HepG2 (cell line): ENCODE results near the gene PARVB. TPM values are rescaled to one million over a fixed set of nuclear protein-coding genes. Genes with fewer than 3 reads are reported as not detected.

Experiments used
- ATAC-seq: fragments of 200-7000 bp; cut with Tn5 transposase; 3 replicates; pipeline ENCODE4 v1.9.1; 2020; ENCODE audit warnings: mild to moderate bottlenecking, moderate library complexity
- BruUV-seq: library from RNA; stranded (reverse); fragments of 400-500 nt; replicated peaks from 2 replicates; lab custom pipeline; 2021; lab: Mats Ljungman, UMichigan
- CTCF ChIA-PET: fragments of 300-600 bp; formaldehyde crosslinking; extraction: SDS; loops from one replicate; lab custom pipeline; 2021; ENCODE audit warnings: low total read pairs, inconsistent platforms, low intra/inter-chr PET ratio; lab: Yijun Ruan, JAX
- POLR2A ChIA-PET: fragments of 350-600 bp; sonication (Branson Sonifier 250); formaldehyde crosslinking; loops from one replicate; lab custom pipeline; 2020; ENCODE audit warnings: antibody characterized with exemption, inconsistent platforms; lab: Yijun Ruan, JAX
- DNase-seq: peaks from one replicate; pipeline ENCODE4 v3.0.0-alpha.2; 2015; ENCODE audit warnings: low spot score
- FAIRE-seq: peaks from 3 replicates; lab custom pipeline; 2011; peaks lifted over from hg19 to GRCh38; lab: Jason Lieb, UNC
- H2AFZ ChIP-seq: one replicate; pipeline ENCODE4 v1.6.1; 2011; ENCODE audit warnings: low read length, inconsistent platforms
- H3K27ac ChIP-seq: fragments of 300-600 bp; 3 replicates; pipeline ENCODE4 v1.8.0; 2011; ENCODE audit warnings: mixed run types, mild to moderate bottlenecking, mixed read lengths, low read length, inconsistent platforms; ENCODE audit not compliant: insufficient read depth; ENCODE audit errors: extremely low read length
- H3K27me3 ChIP-seq, 2 experiments: fragments of 200-600 bp in 1 of 2; 2 replicates in 1 of 2; 3 replicates in 1 of 2; pipeline versions ENCODE4 v1.6.0 to v1.8.0; 2011; ENCODE audit warnings: low read length in 2 of 2, mild to moderate bottlenecking in 2 of 2, moderate library complexity in 2 of 2, inconsistent platforms in 1 of 2; ENCODE audit not compliant: insufficient read depth in 2 of 2, control insufficient read depth in 1 of 2
- H3K36me3 ChIP-seq, 2 experiments: fragments of 200-600 bp in 1 of 2; replicated peaks in 1 of 2; 2 replicates in 1 of 2; 3 replicates in 1 of 2; pipeline versions ENCODE4 v1.5.1 to v1.8.0; 2011; ENCODE audit warnings: low read length in 2 of 2, inconsistent platforms in 1 of 2; ENCODE audit not compliant: insufficient read depth in 2 of 2, control insufficient read depth in 1 of 2
- H3K4me1 ChIP-seq: 2 replicates; pipeline ENCODE4 v1.5.1; 2012; ENCODE audit warnings: low read length, inconsistent platforms; ENCODE audit not compliant: insufficient read depth
- H3K4me2 ChIP-seq: 2 replicates; pipeline ENCODE4 v1.6.0; 2011; ENCODE audit warnings: low read depth, low read length, inconsistent platforms
- H3K4me3 ChIP-seq, 3 experiments: fragments of 200-600 bp in 1 of 3; sonication (generic), shearing (Covaris generic) in 1 of 3; replicated peaks in 1 of 3; 2 replicates each; pipeline ENCODE4 v1.5.1; 2011 to 2016; ENCODE audit warnings: low read length in 3 of 3, inconsistent platforms in 2 of 3, low read depth in 2 of 3, mild to moderate bottlenecking in 2 of 3, control low read depth in 1 of 3, mixed read lengths in 1 of 3; ENCODE audit not compliant: insufficient read depth in 1 of 3
- H3K79me2 ChIP-seq: one replicate; pipeline ENCODE4 v1.6.1; 2011; ENCODE audit warnings: low read length, inconsistent platforms; ENCODE audit not compliant: insufficient read depth
- H3K9ac ChIP-seq: 2 replicates; pipeline ENCODE4 v1.6.0; 2011; ENCODE audit warnings: mild to moderate bottlenecking, low read depth, low read length, inconsistent platforms; ENCODE audit not compliant: insufficient read depth
- H3K9me3 ChIP-seq: 2 replicates; pipeline ENCODE4 v1.5.1; 2012; ENCODE audit warnings: mild to moderate bottlenecking, low read length
- H4K20me1 ChIP-seq: 2 replicates; pipeline ENCODE4 v1.6.0; 2011; ENCODE audit warnings: inconsistent platforms, mild to moderate bottlenecking, low read length, moderate library complexity; ENCODE audit not compliant: insufficient read depth
- AKAP8 ChIP-seq: sonication (generic); formaldehyde crosslinking; IDR thresholded peaks from 2 replicates; pipeline ENCODE4 v1.5.1; 2020; ENCODE audit warnings: mild to moderate bottlenecking, missing genetic modification reagents
- ELK4 ChIP-seq: sonication (generic); formaldehyde crosslinking; IDR thresholded peaks from 2 replicates; pipeline ENCODE4 v1.9.0; 2021; ENCODE audit warnings: missing genetic modification reagents, borderline replicate concordance
- NFE2L1 ChIP-seq: sonication (generic); formaldehyde crosslinking; IDR thresholded peaks from 2 replicates; pipeline ENCODE4 v1.4.0; 2020; ENCODE audit warnings: missing genetic modification reagents, mild to moderate bottlenecking, borderline replicate concordance
- ONECUT2 ChIP-seq: sonication (generic); formaldehyde crosslinking; IDR thresholded peaks from 2 replicates; pipeline ENCODE4 v1.4.0; 2020; ENCODE audit warnings: missing genetic modification reagents
- TBX3 ChIP-seq: fragments of 450-650 bp; IDR thresholded peaks from 2 replicates; pipeline ENCODE4 v1.6.1; 2017; ENCODE audit warnings: antibody characterized with exemption, mild to moderate bottlenecking, inconsistent platforms, borderline replicate concordance
- TCF7 ChIP-seq: sonication (generic); IDR thresholded peaks from 2 replicates; pipeline ENCODE4 v1.6.1; 2016; ENCODE audit warnings: antibody characterized with exemption, low read depth
- ZNF18 ChIP-seq: sonication (generic); formaldehyde crosslinking; IDR thresholded peaks from 2 replicates; pipeline ENCODE4 v1.8.0; 2022; ENCODE audit warnings: mild to moderate bottlenecking, missing genetic modification reagents; ENCODE audit not compliant: insufficient replicate concordance
- ZNF562 ChIP-seq: sonication (generic); formaldehyde crosslinking; IDR thresholded peaks from 2 replicates; pipeline ENCODE4 v1.8.0; 2022; ENCODE audit warnings: missing genetic modification reagents, borderline replicate concordance
- WGBS: methylation state at CpG from one replicate; pipeline ENCODE4 v1.1.6; 2017; ENCODE audit warnings: low lambda C conversion rate; 5-methylcytosine and 5-hydroxymethylcytosine counted together
- in situ Hi-C: cut with HindIII; loops from 2 replicates; pipeline ENCODE4 v1.10.0; 2017; ENCODE audit warnings: low pct_unique_long_range_greater_than_20kb; ENCODE audit not compliant: extremely low pct_ligation_motif_present
- intact Hi-C: fragments of 100-400 bp; cut with micrococcal nuclease; formaldehyde crosslinking; loops from one replicate; pipeline ENCODE4 v1.10.0; 2022; ENCODE audit not compliant: unreplicated experiment
- polyA plus RNA-seq, 8 experiments: library from polyadenylated mRNA; depleted of rRNA in 3 of 8; stranded (reverse) in 7 of 8; unstranded in 1 of 8; fragments of >200 nt; fragmentation: Illumina TruSeq in 4 of 8; extraction: Trizol in 4 of 8; gene quantifications; 2 replicates each; pipeline versions ENCODE4 v1.2.1 to v1.2.3, GENCODE V29; 2011 to 2016; ENCODE audit warnings: low read depth in 4 of 8, missing spikeins in 1 of 8, mixed read lengths in 1 of 8; ENCODE audit not compliant: insufficient read depth in 1 of 8
- total RNA-seq, 5 experiments: library from RNA; depleted of rRNA; stranded (reverse); fragments of >200 nt; fragmentation: Illumina TruSeq; extraction: Trizol; gene quantifications; 2 replicates each; pipeline ENCODE4 v1.2.3, GENCODE V29; 2016; ENCODE audit warnings: low read depth in 1 of 5

PARVB gene
- total and polyA plus RNA-seq, 2 of the 13 experiments (the other 11 are each of a cell fraction or from before 2014, with no cell fraction given), result 0.11 to 0.15 TPM

GRCh38 chr22:44179989-44180705, 156.0 kb downstream of the PARVB start:
- no peaks in the 10 kb centered on the region for H3K4me1 ChIP-seq
- H3K9me3 ChIP-seq, result no peaks in the 10 kb centered on the region
- TF ChIP-seq ZNF18 (no peak), TCF7 (no peak), AKAP8 (CRISPR knock-in tag) (no peak), ONECUT2 (CRISPR knock-in tag) (no peak), ELK4 (CRISPR knock-in tag) (no peak), TBX3 (no peak), ZNF562 (CRISPR knock-in tag) (no peak), NFE2L1 (CRISPR knock-in tag) (no peak)
- TF ChIP-seq, all 625 proteins: peak for 0
- ATAC-seq (no peak), FAIRE-seq (no peak), DNase-seq (no peak)
- Histone ChIP-seq H2AFZ (no peak overlapping the region), H3K36me3 (no peaks in the 10 kb centered on the region), H3K27me3 (peaks cover 2 to 53% of the 10 kb centered on the region in 2 experiments; a peak in 4 of 5 replicates), H3K9ac (no peak overlapping the region), H3K27ac (no peak overlapping the region), H3K4me3 (no peak overlapping the region), H3K79me2 (no peaks in the 10 kb centered on the region), H3K4me2 (no peak overlapping the region), H4K20me1 (no peaks in the 10 kb centered on the region)
- ChIA-PET CTCF (no interaction called here), POLR2A (no interaction called here)
- in situ Hi-C loops, result no loop called here
- no TSS peak for BruUV-seq
- 11% methylated on average over 4 of the region's 6 CpGs for WGBS
- intact Hi-C loops, result no loop called here
